Prostate gland (tissue), 2 donors: ENCODE measurements around the gene MAFF. TPM values are rescaled to one million over a fixed set of nuclear protein-coding genes. Genes with fewer than 3 reads are reported as not detected.

Source experiments
- DNase-seq: peaks from one replicate; pipeline ENCODE4 v3.0.0-alpha.2; 2019; ENCODE audit warnings: low spot score
- H3K27ac ChIP-seq, 2 donors: fragments of 200-600 bp; sonication (generic); 2 replicates each; pipeline ENCODE4 v1.5.1; 2017 to 2019
- H3K27me3 ChIP-seq: fragments of 200-600 bp; sonication (generic); replicated peaks from 2 replicates; pipeline ENCODE4 v1.5.1; 2019; ENCODE audit not compliant: insufficient read depth
- H3K36me3 ChIP-seq, 2 donors: fragments of 200-600 bp; sonication (generic); 1 replicate in 1 of 2; 2 replicates in 1 of 2; pipeline versions ENCODE4 v1.5.1 to v1.8.1; 2017 to 2019
- H3K4me1 ChIP-seq: fragments of 200-600 bp; sonication (generic); replicated peaks from 2 replicates; pipeline ENCODE4 v1.5.1; 2019
- H3K4me3 ChIP-seq, 2 donors: fragments of 200-600 bp; sonication (generic); 2 replicates each; pipeline ENCODE4 v1.5.1; 2017 to 2019
- H3K9me3 ChIP-seq: fragments of 200-600 bp; sonication (generic); 2 replicates; pipeline ENCODE4 v1.5.1; 2017
- POLR2A ChIP-seq: fragments of 450-650 bp; IDR thresholded peaks from one replicate; pipeline ENCODE4 v1.6.1; 2016; ENCODE audit warnings: antibody characterized with exemption, mild to moderate bottlenecking
- POLR2AphosphoS5 ChIP-seq: sonication (generic); formaldehyde crosslinking; IDR thresholded peaks from one replicate; pipeline ENCODE4 v1.6.1; 2017; ENCODE audit warnings: antibody characterized with exemption
- WGBS: methylation state at CpG from one replicate; pipeline ENCODE4 v1.1.5; 2018; 5-methylcytosine and 5-hydroxymethylcytosine counted together
- intact Hi-C: fragments of 100-400 bp; cut with DNase I; formaldehyde crosslinking; loops from one replicate; pipeline ENCODE4 v1.14.2; 2022
- total RNA-seq, 2 donors: library from RNA; depleted of rRNA; stranded (reverse); fragments of >200 nt; gene quantifications; one replicate each; pipeline ENCODE4 v1.1.0, GENCODE V29; 2016
- TF ChIP-seq, protein P1 (sequence below), 4 experiments: fragments of 200-600 bp in 2 of 4; fragments of 450-650 bp in 2 of 4; sonication (generic) in 2 of 4; IDR thresholded peaks; 1 replicate in 3 of 4; 2 replicates in 1 of 4; pipeline ENCODE4 v1.5.1; 2016 to 2019; ENCODE audit warnings: antibody characterized with exemption in 4 of 4, mild to moderate bottlenecking in 2 of 4, moderate library complexity in 2 of 4

MAFF gene
- total RNA-seq, 2 donors from 2014 or later, result 23.6 to 26.0 TPM

DNA sequence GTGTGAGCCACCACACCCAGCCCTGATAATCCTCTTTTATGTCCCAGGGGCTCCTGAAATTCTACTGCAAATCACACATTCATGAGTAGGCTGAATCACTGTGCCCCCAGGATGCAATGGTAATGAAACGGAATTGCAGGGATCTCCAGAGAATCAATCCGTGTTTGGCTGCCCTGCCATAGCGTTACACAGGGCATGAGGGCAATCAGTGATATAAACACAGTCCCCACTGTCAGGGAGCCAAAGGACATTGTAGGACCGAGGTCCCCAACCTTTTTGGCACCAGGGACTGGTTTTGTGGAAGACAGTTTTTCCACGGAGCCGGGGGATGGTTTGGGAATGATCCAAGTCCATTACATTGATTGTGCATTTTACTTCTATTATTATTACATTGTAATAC, 11.2 kb upstream of the MAFF start:
- no peak for DNase-seq
- Histone ChIP-seq H3K9me3 (no peaks in the 10 kb centered on the region), H3K27ac (no peak overlapping the region), H3K4me3 (no peak overlapping the region), H3K4me1 (no peaks in the 10 kb centered on the region), H3K27me3 (no peaks in the 10 kb centered on the region), H3K36me3 (no peaks in the 10 kb centered on the region)
- intact Hi-C loops, result no loop called here
- TF ChIP-seq POLR2AphosphoS5 (no peak), POLR2A (no peak)
- TF ChIP-seq, protein P1, sequence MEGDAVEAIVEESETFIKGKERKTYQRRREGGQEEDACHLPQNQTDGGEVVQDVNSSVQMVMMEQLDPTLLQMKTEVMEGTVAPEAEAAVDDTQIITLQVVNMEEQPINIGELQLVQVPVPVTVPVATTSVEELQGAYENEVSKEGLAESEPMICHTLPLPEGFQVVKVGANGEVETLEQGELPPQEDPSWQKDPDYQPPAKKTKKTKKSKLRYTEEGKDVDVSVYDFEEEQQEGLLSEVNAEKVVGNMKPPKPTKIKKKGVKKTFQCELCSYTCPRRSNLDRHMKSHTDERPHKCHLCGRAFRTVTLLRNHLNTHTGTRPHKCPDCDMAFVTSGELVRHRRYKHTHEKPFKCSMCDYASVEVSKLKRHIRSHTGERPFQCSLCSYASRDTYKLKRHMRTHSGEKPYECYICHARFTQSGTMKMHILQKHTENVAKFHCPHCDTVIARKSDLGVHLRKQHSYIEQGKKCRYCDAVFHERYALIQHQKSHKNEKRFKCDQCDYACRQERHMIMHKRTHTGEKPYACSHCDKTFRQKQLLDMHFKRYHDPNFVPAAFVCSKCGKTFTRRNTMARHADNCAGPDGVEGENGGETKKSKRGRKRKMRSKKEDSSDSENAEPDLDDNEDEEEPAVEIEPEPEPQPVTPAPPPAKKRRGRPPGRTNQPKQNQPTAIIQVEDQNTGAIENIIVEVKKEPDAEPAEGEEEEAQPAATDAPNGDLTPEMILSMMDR (IDR thresholded peaks at IDR 0.05), result no peak
- 73% methylated on average over 6 of the region's 6 CpGs for WGBS

DNA sequence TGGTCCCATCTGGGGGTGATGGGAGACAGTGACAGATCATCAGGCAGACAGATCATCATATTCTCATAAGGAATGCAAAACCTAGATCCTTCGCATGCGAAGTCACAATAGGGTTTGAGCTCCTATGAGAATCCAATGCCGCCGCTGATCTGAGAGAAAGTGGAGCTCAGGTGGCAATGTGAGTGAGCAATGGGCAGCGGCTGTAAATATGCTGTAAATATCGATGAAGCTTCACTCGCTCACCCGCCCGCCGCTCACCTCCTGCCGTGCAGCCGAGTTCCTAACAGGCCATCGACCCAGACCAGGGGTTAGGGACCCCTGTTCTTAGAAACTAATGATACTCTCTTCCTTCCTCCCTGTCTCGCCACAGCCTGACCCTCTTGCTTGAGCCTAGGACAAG, 10.7 kb upstream of the MAFF start:
- whole genome bisulfite sequencing, result 89% methylated on average over 14 of the region's 14 CpGs
- no peaks in the 10 kb centered on the region for H3K27me3 ChIP-seq
- H3K4me3 ChIP-seq, result no peak overlapping the region
- H3K27ac ChIP-seq, result no peak overlapping the region
- TF ChIP-seq POLR2AphosphoS5 (no peak), POLR2A (no peak)
- TF ChIP-seq, protein P1 (IDR thresholded peaks at IDR 0.05), result no peak
- H3K9me3 ChIP-seq, result no peaks in the 10 kb centered on the region
- H3K4me1 ChIP-seq, result no peaks in the 10 kb centered on the region
- no peak for DNase-seq
- H3K36me3 ChIP-seq, result no peaks in the 10 kb centered on the region
- intact Hi-C loops, result no loop called here

DNA sequence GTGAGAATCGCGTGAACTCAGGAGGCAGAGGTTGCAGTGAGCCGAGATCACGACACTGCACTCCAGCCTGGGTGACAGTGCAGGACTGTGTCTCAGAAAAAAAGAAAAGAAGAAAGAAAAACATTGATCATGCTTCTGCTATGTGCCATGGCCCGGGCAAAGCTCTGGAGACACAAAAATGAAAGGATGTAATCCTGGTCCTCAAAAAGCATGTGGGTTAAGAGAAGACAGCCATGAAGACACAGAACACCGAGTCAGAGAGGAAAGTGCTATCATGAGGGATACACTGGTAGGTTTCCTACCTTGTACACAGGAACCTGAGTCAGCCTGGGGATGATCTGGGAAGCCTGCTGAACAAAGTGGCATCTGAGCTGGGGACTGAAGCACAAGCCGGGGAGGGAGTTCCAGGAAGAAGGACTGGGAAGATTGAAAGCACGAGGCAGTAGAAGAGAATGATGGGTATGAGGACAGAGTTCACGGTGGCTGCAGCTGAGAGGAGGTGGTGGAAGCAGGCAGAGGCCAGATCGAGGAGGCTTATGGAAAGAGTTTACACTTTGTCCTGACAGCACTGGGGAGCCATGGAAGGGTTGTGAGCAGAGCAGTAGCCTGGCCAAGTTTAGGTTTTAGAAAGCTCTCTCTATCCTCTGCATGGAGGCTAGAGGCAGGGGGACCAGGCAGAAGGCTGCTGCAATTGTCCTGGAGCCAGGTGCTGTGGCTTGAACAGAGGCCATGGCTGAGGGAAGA, 9.9 kb upstream of the MAFF start:
- no peaks in the 10 kb centered on the region for H3K4me1 ChIP-seq
- no peaks in the 10 kb centered on the region for H3K36me3 ChIP-seq
- no peak overlapping the region for H3K27ac ChIP-seq
- DNase-seq, result no peak
- WGBS, result 84% methylated on average over 10 of the region's 10 CpGs
- no peaks in the 10 kb centered on the region for H3K9me3 ChIP-seq
- H3K27me3 ChIP-seq, result no peaks in the 10 kb centered on the region
- TF ChIP-seq POLR2AphosphoS5, result no peak
- no peak for TF ChIP-seq POLR2A
- TF ChIP-seq, protein P1 (IDR thresholded peaks at IDR 0.05), result no peak
- H3K4me3 ChIP-seq, result no peak overlapping the region
- intact Hi-C loops, result no loop called here

- Histone ChIP-seq H3K36me3 (no peaks in the 10 kb centered on the region), H3K27me3 (no peaks in the 10 kb centered on the region), H3K4me1 (no peaks in the 10 kb centered on the region), H3K27ac (no peak overlapping the region), H3K9me3 (no peaks in the 10 kb centered on the region), H3K4me3 (no peak overlapping the region)
- WGBS, result 82% methylated on average over 3 of the region's 3 CpGs
- TF ChIP-seq, protein P1 (IDR thresholded peaks at IDR 0.05), result no peak
- TF ChIP-seq POLR2A (no peak), POLR2AphosphoS5 (no peak)
- DNase-seq, result no peak
- intact Hi-C loops, result no loop called here
These were observed 9.3 kb upstream of the MAFF start for GRCh38 chr22:38192475-38192863.

DNA sequence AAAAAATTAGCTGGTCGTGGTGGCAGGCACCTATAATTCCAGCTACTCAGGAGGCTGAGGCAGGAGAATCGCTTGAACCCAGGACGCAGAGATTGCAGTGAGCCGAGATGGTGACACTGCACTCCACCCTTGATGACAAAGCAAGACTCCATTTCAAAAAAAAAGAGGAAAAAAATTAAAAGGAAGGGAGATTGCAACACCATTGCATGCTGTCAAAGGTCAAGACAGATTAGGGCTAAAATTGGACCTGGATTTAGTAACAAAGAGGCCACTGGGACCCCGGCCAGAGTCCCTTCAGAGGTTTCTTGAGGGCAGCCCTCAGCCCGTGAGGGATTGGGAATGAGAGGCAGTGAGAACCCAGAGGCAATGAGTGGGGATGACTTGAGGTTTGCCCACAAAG, 8.2 kb upstream of the MAFF start:
- no peaks in the 10 kb centered on the region for H3K4me1 ChIP-seq
- intact Hi-C loops, result no loop called here
- H3K36me3 ChIP-seq, result no peaks in the 10 kb centered on the region

More for the DNA sequence above, 8.2 kb upstream of the MAFF start:
- no peak for TF ChIP-seq POLR2A
- TF ChIP-seq, protein P1 (IDR thresholded peaks at IDR 0.05), result no peak
- no peak for TF ChIP-seq POLR2AphosphoS5
- Histone ChIP-seq H3K4me3 (no peak overlapping the region), H3K9me3 (no peaks in the 10 kb centered on the region), H3K27me3 (no peaks in the 10 kb centered on the region), H3K27ac (no peak overlapping the region)
- DNase-seq, result no peak
- WGBS, result 72% methylated on average over 6 of the region's 6 CpGs
